ENCODE results near the gene GATA6.
"Not testable (repeated sequence)": the region's sequence is repeated elsewhere in the genome, so short reads cannot be mapped to it uniquely, and the experiment has no call there.

GATA6 gene

GRCh38 chr18:22204996-22205395 lies 35.6 kb downstream of the GATA6 start:
- no peak for DNase-seq (ENCODE audit: low spot score)

DNA sequence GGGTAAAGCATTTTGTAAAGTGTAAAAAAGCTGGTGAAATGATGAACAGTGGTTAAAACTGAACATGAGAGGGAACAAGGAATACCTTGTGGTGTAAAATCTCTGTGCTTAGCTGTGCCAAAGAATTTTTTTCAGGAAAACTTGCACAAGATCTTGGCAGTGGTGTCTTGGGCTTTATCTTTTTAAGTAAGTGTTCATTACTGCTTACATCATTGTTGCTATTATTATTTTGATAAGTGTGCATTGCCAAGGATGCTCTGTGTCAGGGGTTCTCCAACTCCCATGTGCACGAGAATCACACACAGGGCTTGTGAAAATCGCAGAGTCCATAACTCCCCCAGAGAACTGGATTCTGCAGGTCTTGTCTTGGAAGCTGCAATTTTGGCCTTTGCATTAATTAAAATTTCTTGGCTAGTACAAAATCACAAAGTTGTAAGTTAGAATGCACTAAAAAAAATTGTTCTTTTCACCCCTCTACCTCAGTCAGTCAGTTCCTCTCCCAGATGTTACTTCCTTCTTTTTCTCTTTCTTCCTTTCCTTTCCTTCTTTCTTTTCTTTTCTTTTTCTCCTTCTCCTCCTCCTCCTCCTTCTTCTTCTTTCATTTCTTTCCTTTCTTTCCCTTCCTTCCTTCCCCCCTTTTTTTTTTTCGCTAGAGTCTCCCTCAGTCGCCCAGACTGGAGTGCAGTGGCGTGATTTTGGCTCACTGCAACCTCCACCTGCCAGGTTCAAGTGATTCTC lies 37.8 kb downstream of the GATA6 start:
- DNase-seq (ENCODE audit: low spot score): no peak

- no peak for DNase-seq (ENCODE audit: low spot score)
Measured at GRCh38 chr18:22210311-22210754, 40.9 kb downstream of the GATA6 start.

DNA sequence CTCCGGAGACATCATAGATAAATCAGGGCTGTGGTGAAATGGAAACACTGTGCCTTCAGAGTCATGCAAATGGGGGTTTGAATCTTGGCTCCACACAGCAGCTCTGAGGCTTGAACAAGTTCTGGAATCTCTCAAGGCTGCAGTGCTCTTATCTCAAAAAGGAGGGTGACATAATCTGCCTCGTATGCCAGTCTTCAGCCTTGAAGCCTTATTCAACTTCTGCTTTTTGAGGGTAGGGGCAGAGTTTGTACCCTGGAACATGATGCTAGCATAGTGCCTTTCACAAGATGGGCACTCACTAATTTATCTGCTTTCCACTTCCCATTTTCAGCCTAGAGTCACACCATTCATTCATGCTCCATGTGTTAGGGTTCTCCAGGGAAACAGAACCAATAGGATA lies 42.3 kb downstream of the GATA6 start:
- no peak for DNase-seq (ENCODE audit: low spot score)

DNA sequence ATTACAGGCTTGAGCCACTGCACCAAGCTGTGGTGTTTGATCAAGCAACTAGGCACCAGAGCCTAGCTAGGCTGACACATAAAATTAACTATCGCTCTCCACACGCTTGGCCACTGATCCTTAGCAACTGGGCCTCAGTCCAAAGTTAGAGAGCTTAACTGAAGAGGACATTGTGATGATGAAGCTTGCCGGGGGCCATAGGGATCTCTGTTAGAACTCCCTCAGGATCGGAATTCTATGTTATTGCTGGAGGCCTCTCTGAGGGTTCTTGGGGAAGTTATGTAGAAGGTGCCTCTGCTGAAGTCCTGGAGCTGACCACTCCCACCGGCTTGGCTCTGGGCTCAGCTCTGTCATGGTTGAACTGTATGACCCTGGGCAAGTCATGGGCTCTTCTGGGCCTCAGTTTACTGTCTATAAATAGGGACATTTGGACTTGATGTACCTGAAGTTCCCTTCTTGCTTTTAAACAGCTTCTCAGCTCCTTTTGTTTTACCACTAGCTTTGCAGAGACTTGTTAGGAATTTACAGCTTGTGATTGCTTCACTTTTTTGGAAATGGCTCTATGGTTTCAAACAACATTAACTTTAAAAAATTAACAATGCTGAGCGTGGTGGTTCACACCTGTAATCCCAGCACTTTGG lies 44.1 kb downstream of the GATA6 start:
- DNase-seq (ENCODE audit: low spot score): no peak

DNA sequence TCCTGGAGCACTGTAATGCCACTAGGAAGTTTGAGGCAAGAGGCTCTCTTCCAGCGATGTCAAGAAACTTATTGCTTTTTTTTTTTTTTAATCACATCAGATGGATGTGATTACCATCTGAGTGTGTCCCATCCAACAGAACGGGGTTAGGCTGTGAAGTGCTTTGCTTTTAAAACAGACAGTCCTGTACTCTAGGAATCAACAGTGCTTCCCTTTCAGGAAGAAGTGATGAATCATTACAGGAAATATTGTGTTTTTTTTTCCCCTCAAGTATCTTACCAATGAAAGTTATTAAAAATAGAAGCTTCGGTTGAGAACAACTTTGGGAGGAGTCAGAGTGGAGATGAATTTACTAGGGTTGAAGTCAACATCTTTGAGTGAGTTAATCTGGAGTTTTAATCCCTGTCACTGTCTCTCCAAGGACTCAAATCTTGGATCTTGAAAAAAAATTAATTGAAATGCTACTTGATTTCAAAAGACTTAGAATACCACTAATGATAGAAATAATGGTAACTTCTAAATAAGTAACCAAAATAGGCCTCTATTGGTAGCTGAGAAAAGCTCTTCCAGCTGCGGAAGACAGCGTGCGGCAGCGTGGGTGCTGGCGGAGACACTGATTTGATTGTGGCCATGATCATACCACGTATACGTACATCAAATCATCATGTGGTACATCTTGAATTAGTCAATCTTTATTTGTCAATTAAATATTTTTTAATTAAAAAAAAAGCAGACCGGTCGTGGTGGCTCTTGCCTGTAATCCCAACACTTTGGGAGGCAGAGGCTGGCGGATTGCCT lies 45.5 kb downstream of the GATA6 start:
- DNase-seq (ENCODE audit: low spot score): no peak

- DNase-seq (ENCODE audit: low spot score): no peak
Measured at GRCh38 chr18:22218835-22219234, 49.4 kb downstream of the GATA6 start.

DNA sequence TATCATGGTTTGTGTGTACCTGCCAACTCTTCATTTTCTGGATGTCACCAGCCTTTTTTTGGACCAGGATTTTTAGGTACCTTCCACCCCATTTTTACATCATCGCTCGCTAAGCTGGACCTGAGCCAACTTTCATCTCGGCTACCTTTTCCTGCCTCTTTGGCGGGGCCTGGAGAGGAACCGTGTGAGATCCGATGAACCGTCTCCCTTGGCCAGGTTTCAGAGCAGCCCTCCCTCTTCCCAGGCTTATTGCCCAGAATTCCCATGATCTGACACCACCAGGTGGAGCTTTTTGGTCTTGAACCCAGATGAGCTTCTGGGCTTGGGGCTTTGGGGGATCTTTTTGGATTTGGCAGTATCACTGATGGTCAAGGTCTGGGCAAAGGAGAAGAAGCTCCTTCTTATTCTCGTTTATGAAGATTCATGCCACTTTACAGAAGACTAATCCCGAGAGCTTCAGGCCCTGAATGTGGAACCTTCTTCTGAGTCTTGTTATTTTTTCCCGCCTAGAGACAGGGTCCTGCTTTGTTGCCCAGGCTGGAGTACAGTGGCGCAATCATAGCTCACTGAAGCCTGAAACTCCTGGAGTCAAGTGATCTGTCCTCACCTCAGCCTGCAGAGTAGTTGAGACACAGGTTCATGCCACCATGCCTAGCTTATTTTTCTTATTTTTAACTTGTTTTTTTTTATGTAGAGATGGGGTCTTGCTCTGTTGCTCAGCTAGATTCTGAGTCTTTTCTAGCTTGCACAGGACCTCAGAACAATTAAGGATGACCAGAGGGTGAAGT lies 50.4 kb downstream of the GATA6 start:
- DNase-seq (ENCODE audit: low spot score): no peak

DNA sequence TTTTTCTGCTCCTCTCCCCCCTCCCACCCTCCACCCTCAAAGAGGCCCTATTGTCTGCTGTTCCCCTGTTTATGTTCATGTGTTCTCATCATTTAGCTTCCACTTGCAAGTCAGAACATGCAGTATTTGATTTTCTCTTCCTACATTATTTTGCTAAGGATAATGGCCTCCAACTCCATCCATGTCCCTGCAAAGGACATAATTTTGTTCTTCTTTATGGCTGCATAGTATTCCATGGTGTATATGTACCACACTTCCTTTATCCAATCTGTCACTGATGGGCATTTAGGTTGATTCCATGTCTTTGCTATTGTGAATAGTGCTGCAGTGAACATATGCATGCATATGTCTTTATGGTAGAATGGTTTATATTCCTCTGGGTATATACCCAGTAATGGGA lies 51.2 kb downstream of the GATA6 start:
- not testable (repeated sequence) for DNase-seq (ENCODE audit: low spot score)

DNA sequence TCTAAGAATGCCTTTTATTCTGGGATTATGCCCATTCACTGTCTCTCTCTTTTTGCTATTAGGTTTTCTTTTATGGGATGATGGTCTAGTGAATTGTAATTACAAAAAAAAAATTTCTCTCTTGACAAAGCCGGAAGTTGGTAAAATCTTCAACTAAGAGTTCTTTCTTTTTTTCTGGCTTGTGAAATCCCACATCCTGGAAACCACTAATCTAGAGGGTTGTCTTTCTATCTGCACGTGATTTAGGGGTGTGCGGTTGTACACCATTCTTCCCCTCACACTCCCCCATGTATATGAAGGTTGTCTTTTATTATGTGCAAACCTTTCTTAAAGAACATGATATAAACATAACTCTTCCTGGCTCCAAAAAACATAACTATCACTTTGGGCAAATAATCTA lies 52.0 kb downstream of the GATA6 start:
- no peak for DNase-seq (ENCODE audit: low spot score)

DNA sequence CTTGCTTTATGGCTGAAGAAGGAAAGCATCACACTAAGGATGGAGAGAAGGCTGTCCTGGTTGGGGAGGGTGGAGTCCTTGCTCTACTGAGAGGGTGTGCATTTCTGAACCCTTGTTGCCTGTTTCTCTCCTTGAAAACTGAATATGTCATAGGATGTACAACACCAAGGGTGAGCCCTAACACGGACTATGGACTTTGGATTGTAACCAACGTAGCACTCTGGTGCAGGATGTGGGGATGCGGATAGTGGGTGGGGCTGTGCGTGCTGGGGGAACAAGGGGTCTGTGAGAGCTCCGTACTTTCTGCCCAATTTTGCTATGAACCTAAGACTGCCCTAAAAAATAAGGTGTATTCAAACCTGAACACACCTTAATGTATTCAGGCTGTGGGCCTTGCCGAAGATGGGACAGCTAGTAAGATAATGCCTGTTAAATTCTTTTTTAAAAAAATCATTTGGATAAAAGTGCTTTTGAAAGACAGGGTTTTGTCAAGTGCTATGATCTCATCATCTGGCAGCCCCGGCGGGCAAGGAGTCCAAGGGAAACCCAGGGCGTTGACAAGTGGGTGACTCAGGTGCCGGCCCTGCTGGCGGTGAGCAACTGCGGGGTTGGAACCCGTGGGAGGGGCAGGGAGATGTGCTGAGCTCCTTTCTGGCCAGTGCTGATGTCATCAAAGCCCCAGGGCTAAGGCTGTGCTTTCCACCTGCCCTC lies 54.0 kb downstream of the GATA6 start:
- DNase-seq (ENCODE audit: low spot score): no peak

DNA sequence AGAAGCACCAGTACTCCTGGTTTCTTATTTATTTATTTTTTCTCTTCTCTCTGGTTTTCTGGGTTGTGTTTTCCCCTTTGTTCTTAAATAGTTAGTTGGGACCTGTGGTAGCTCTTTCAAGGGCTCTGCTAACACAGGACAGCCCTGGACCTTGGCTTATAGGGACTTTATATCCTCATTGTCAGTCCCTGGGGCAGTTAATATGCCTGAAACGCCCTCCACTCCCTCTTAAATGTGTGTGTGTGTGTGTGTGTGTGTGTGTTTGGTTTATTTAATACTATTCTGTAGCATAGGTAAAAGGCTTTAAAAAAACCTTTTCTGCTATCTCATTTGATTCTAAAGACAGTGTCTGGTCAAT lies 54.6 kb downstream of the GATA6 start:
- DNase-seq (ENCODE audit: low spot score): no peak

DNA sequence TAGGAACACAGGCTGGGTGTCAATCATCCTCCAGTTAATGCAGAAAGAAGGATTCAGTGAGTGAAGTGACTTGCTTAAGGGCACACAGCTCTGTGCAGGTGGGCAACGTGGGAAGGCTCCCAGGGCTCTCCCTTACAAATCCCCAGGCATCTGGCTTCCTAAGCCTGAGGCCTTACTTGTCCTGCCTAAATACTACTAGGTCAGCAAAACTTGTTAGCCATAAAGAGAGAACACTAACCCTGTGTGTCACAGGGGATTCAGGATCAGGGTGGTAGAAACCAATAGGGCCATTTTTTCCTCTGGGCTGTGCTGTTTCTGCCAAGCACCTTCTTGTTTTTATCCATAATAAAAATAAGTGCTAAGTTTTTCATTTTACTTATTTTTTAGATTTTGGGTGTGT lies 55.0 kb downstream of the GATA6 start:
- DNase-seq (ENCODE audit: low spot score): no peak

GRCh38 chr18:22226801-22227200 lies 57.4 kb downstream of the GATA6 start:
- no peak for DNase-seq (ENCODE audit: low spot score)

GRCh38 chr18:22228976-22229375 lies 59.6 kb downstream of the GATA6 start:
- DNase-seq (ENCODE audit: low spot score): no peak

DNA sequence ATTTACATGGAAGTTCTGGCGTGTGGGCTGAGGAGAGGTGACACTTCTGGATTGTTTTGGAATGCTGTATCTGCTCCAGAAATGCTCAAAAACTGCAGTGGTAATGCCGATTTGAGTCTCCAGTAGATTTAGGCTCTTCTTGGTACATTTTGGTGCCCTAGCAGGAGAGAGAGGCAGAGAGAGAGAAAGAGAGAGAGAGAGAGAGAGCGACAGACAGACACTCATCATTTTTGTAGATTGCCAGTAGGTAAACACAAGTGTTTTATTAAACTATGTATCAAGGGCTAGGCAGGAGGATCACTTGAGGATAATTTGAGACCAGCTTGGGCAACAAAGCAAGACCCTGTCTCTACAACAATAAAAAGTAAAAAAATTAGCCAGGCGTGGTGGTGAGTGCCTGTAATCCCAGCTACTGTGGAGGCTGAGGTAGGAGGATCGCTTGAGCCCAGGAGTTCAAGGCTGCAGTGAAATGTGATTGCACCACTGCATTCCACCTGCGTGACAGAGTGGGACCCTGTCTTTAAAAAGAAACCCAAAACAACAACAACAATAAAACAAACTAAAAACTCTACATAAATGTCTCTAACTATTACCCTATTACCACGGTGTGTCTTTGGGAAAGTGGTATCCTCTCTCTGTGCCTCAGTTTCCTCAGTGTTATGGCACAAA lies 60.2 kb downstream of the GATA6 start:
- no peak for DNase-seq (ENCODE audit: low spot score)

DNA sequence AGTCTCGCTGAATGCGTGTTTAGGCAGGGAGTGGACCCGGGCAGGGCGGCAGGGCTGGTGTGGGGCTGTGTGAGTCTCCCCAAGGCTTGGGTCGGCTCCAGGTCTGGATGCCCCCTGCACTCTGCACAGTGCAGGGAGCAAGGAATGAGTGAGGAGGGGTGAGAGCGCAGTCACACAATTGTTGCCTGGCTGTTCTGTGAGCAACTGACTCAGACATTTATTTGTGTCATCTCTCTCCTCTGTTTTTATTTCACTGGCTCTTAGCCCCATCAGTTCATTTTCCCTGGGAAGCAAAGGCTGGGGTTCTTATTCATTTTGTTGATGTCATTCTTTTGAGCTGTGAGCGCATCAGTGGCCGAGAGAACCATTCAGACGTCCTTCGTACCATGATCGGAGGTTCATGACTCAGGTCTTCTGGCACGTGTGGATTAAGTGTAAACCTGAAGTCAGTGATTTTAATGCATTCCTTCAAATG lies 61.1 kb downstream of the GATA6 start:
- DNase-seq (ENCODE audit: low spot score): no peak

DNA sequence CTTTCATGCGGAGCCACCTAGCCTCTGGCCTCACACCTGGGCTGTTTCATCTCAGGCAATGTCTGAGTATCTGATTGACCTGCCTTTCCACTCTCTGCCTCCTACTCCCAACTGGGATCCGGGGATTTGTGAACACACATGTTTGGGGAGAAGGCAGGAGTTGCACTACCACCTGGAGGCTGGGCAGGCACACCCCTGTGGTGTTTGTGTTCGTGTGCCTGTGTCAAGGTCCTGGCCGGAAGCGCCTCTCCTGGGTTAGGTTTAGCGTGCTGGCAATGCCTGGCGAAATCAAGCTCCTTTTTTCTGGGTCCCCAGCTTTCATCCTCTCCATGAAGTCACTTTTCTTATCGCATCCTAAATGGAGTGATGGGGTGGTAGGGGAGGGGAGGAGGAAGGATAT lies 63.9 kb downstream of the GATA6 start:
- DNase-seq (ENCODE audit: low spot score): no peak

DNA sequence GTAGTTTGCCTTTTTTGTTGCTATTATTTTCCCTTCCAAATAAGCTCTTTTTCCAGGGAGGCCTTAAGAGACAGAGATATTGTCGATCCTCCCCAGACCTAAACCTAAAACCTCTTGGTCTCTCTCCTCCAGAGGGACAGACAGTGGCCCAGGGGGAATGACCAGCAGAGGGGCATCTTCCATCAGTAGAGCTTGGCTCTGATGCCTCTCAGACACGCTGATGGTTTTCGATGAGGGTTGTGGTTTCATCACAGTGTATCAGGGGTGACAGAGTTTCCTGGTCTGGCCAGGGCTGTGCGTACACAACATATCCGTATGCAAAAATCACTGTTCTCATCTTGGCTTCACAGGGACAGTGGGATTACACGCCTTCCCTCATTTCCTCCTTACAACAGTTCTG lies 68.6 kb downstream of the GATA6 start:
- DNase-seq (ENCODE audit: low spot score): no peak

- DNase-seq (ENCODE audit: low spot score): no peak
Measured at GRCh38 chr18:22238681-22239080, 69.3 kb downstream of the GATA6 start.

DNA sequence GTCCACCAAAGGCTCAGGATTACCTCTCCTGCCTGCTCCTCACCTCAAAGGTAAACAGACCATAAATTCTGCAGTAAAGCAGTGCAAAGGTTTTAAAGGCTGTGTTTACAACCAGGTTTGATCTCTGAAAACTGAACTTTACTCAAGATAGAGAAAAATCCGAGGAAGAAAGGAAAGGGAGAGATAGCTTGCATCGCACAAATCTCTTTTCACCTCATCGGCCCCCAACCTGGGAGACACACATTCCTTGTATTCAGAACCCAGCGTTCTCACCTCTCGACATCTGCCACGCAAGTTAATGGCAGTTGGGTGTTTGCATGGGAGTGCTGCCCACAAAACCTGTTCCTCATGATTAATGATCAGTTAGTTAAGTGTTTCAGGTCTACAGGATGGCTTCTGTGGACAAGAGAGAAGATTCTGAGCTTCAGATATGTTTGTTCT lies 72.6 kb downstream of the GATA6 start:
- no peak for DNase-seq (ENCODE audit: low spot score)

Measured in hematopoietic multipotent progenitor cell treated with erythropoietin and hydrocortisone succinate and interleukin-3 and kit ligand, for 17 days (in vitro differentiated cells).